KMS-11 (cell line): ENCODE measurements around the gene TBC1D21.

Experiments
- H2AFZ ChIP-seq: fragments of 200-600 bp; sonication (generic); 2 replicates; pipeline ENCODE4 v1.6.1; 2016; ENCODE audit warnings: antibody characterized with exemption, mixed run types, low read depth
- H3K27ac ChIP-seq: fragments of 200-600 bp; sonication (generic); 2 replicates; pipeline ENCODE4 v1.6.1; 2016; ENCODE audit warnings: mild to moderate bottlenecking, mixed run types
- H3K27me3 ChIP-seq: fragments of 200-600 bp; sonication (generic); 2 replicates; pipeline ENCODE4 v1.6.1; 2017; ENCODE audit warnings: mild to moderate bottlenecking, low read depth, mixed run types, moderate library complexity; ENCODE audit not compliant: insufficient read depth
- H3K36me3 ChIP-seq: fragments of 200-600 bp; sonication (generic); 2 replicates; pipeline ENCODE4 v1.6.1; 2017; ENCODE audit warnings: mild to moderate bottlenecking, mixed run types; ENCODE audit not compliant: insufficient read depth
- H3K4me1 ChIP-seq: fragments of 200-600 bp; sonication (generic); 2 replicates; pipeline ENCODE4 v1.6.1; 2016; ENCODE audit warnings: mild to moderate bottlenecking, low read depth, mixed run types; ENCODE audit not compliant: poor library complexity, severe bottlenecking
- H3K4me2 ChIP-seq: fragments of 200-600 bp; sonication (generic); 2 replicates; pipeline ENCODE4 v1.7.0; 2016; ENCODE audit warnings: mild to moderate bottlenecking, mixed run types
- H3K4me3 ChIP-seq: fragments of 200-600 bp; sonication (generic); IDR thresholded peaks from 2 replicates; pipeline ENCODE4 v1.6.1; 2017; ENCODE audit warnings: low read depth, low read length, mixed read lengths; ENCODE audit not compliant: insufficient read depth
- H3K79me2 ChIP-seq: fragments of 200-600 bp; sonication (generic); 2 replicates; pipeline ENCODE4 v1.6.1; 2016; ENCODE audit warnings: low read depth, mixed run types; ENCODE audit not compliant: insufficient read depth
- H3K9ac ChIP-seq: fragments of 200-600 bp; sonication (generic); 2 replicates; pipeline ENCODE4 v1.6.1; 2016; ENCODE audit warnings: mild to moderate bottlenecking, mixed run types
- H4K20me1 ChIP-seq: fragments of 200-600 bp; sonication (generic); 2 replicates; pipeline ENCODE4 v1.6.1; 2016; ENCODE audit warnings: mild to moderate bottlenecking, mixed run types; ENCODE audit not compliant: insufficient read depth
- CTCF ChIP-seq: fragments of 200-600 bp; sonication (generic); conservative IDR thresholded peaks from 2 replicates; pipeline ENCODE4 v1.6.1; 2017; ENCODE audit warnings: low read depth, mild to moderate bottlenecking, antibody characterized with exemption, low read length, moderate library complexity, mixed read lengths

The TBC1D21 gene

GRCh38 chr15:73885954-73886700, 12.8 kb downstream of the TBC1D21 start:
- Histone ChIP-seq H3K27ac (no peak overlapping the region), H3K9ac (no peak overlapping the region), H4K20me1 (no peaks in the 10 kb centered on the region), H3K4me1 (no peaks in the 10 kb centered on the region), H2AFZ (no peak overlapping the region), H3K27me3 (peaks cover 33% of the 10 kb centered on the region), H3K36me3 (no peaks in the 10 kb centered on the region), H3K79me2 (no peaks in the 10 kb centered on the region), H3K4me2 (no peak overlapping the region), H3K4me3 (no peak overlapping the region)
- no peak for TF ChIP-seq CTCF

DNA sequence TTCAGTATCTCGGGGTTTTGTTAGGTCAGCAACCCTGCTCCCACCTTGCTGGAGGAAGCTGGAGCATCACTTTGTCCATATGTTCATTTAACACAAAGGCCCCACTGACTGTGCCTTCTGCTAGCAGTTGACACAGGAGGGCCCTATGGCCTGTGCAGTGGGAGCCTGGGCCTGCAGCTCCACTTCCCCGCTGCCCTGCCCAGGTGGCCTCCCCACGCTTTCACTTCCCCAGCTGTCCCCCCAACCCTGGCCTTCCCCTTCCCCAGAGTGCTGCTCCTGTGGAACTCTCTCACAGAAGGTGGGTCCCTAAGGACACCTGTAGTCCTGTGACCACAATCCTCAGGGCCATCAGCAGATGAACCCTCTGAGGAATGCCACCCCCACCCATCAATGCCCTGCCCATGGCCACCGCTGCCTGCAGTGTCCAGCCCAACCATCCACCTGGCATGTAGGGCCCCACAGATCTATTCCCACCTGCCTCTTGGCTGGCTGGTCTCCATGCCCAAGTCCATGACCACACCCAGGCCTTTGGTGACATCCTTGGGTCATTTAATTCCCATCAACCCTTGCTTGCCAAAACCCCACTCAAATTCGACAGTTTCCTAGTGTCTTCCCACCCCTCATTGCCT, 13.5 kb downstream of the TBC1D21 start:
- Histone ChIP-seq H3K27ac (no peak overlapping the region), H3K79me2 (no peaks in the 10 kb centered on the region), H3K4me3 (no peak overlapping the region), H3K4me2 (no peak overlapping the region), H3K9ac (no peak overlapping the region), H3K4me1 (no peaks in the 10 kb centered on the region), H3K27me3 (peaks cover 33% of the 10 kb centered on the region), H4K20me1 (no peaks in the 10 kb centered on the region), H2AFZ (no peak overlapping the region), H3K36me3 (no peaks in the 10 kb centered on the region)
- TF ChIP-seq CTCF, result no peak

GRCh38 chr15:73887481-73887880, 14.1 kb downstream of the TBC1D21 start:
- TF ChIP-seq CTCF, result no peak
- no peaks in the 10 kb centered on the region for H3K79me2 ChIP-seq
- no peaks in the 10 kb centered on the region for H3K36me3 ChIP-seq
- H3K9ac ChIP-seq, result no peak overlapping the region
- no peak overlapping the region for H2AFZ ChIP-seq
- peaks cover 33% of the 10 kb centered on the region for H3K27me3 ChIP-seq
- H3K4me3 ChIP-seq, result no peak overlapping the region
- H4K20me1 ChIP-seq, result no peaks in the 10 kb centered on the region
- H3K4me1 ChIP-seq, result no peaks in the 10 kb centered on the region
- H3K27ac ChIP-seq, result no peak overlapping the region
- no peak overlapping the region for H3K4me2 ChIP-seq

DNA sequence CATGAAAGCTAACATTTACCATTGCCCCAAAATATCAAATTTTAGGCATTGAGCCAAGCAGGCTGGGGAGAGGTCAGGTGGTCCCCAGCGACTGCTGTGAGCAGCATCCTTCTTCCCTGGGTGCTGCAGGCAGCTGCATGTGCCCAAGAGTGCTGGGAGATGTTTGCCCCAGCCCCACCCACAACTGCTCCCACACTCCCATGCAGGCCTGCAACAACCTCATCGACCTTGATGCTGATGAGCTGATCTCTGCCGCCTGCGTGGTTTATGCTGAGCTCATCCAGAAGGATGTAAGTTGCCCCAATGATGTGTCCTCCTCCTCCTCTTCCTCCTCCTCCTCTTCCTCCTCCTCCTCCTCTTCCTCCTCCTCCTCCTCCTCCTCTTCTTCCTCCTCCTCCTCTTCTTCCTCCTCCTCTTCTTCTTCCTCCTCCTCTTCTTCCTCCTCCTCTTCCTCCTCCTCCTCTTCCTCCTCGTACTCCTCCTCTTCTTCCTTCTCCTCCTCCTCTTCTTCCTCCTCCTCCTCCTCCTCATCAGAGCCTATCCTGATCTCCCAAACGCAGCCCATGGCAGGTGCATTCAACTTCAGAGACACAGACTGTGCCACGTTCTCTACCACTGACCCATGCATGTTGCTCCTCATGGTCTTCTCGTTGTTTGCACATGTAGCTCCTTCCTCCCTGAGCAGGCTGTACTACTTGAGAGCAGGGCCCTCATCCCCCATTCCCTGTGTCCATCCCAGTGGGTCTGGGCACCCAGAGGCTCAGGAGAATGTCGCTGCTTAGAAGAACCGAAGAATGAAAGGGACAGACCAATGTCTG, 15.1 kb downstream of the TBC1D21 start:
- no peak for TF ChIP-seq CTCF
- H3K27me3 ChIP-seq, result peaks cover 33% of the 10 kb centered on the region
- no peaks in the 10 kb centered on the region for H3K4me1 ChIP-seq
- H3K79me2 ChIP-seq, result no peaks in the 10 kb centered on the region
- no peak overlapping the region for H3K9ac ChIP-seq
- H4K20me1 ChIP-seq, result no peaks in the 10 kb centered on the region
- no peak overlapping the region for H3K27ac ChIP-seq
- no peak overlapping the region for H3K4me3 ChIP-seq
- no peaks in the 10 kb centered on the region for H3K36me3 ChIP-seq
- no peak overlapping the region for H3K4me2 ChIP-seq
- no peak overlapping the region for H2AFZ ChIP-seq
